Measurements from ENCODE around the gene EXT2.

- TF ChIP-seq EZH2phosphoT487 (IDR thresholded peaks at IDR 0.05; ENCODE audit: borderline replicate concordance, low read length), result no peak
- TF ChIP-seq, protein P1, sequence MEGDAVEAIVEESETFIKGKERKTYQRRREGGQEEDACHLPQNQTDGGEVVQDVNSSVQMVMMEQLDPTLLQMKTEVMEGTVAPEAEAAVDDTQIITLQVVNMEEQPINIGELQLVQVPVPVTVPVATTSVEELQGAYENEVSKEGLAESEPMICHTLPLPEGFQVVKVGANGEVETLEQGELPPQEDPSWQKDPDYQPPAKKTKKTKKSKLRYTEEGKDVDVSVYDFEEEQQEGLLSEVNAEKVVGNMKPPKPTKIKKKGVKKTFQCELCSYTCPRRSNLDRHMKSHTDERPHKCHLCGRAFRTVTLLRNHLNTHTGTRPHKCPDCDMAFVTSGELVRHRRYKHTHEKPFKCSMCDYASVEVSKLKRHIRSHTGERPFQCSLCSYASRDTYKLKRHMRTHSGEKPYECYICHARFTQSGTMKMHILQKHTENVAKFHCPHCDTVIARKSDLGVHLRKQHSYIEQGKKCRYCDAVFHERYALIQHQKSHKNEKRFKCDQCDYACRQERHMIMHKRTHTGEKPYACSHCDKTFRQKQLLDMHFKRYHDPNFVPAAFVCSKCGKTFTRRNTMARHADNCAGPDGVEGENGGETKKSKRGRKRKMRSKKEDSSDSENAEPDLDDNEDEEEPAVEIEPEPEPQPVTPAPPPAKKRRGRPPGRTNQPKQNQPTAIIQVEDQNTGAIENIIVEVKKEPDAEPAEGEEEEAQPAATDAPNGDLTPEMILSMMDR (IDR thresholded peaks at IDR 0.05; ENCODE audit: low read depth, low read length, poor library complexity, severe bottlenecking), result peak; percentile 94
Observed at GRCh38 chr11:44286268-44286880, 190.9 kb downstream of the EXT2 start.

Data from DOHH2 (cell line).